Retina (tissue), 1 donor: ENCODE results near the gene MAP7.

Experiments
- DNase-seq: peaks from one replicate; pipeline ENCODE4 v3.0.0-alpha.2; 2016

MAP7 gene

GRCh38 chr6:136370988-136371728 lies 179.1 kb downstream of the MAP7 start:
- no peak for DNase-seq

GRCh38 chr6:136365776-136366354 lies 184.4 kb downstream of the MAP7 start:
- DNase-seq, result no peak

- DNase-seq, result no peak
Observed at GRCh38 chr6:136362421-136363356, 187.5 kb downstream of the MAP7 start.

GRCh38 chr6:136361787-136362186 lies 188.4 kb downstream of the MAP7 start:
- DNase-seq, result no peak

GRCh38 chr6:136360783-136361182 lies 189.4 kb downstream of the MAP7 start:
- DNase-seq, result no peak

- no peak for DNase-seq
Observed at GRCh38 chr6:136359851-136360250, 190.4 kb downstream of the MAP7 start.

GRCh38 chr6:136351518-136352110 lies 198.6 kb downstream of the MAP7 start:
- no peak for DNase-seq

GRCh38 chr6:136350914-136351313 lies 199.3 kb downstream of the MAP7 start:
- no peak for DNase-seq

- DNase-seq, result no peak
Observed at GRCh38 chr6:136347847-136348246, 202.4 kb downstream of the MAP7 start.

- DNase-seq, result no peak
Observed at GRCh38 chr6:136345145-136345544, 205.1 kb downstream of the MAP7 start.

- no peak for DNase-seq
Observed at GRCh38 chr6:136344420-136344819, 205.8 kb downstream of the MAP7 start.

GRCh38 chr6:136343700-136344099 lies 206.5 kb downstream of the MAP7 start:
- no peak for DNase-seq

- no peak for DNase-seq
Observed at GRCh38 chr6:136343275-136343674, 206.9 kb downstream of the MAP7 start.

- DNase-seq, result no peak
Observed at GRCh38 chr6:136341967-136342366, 208.3 kb downstream of the MAP7 start.

- DNase-seq, result no peak
Observed at GRCh38 chr6:136341367-136341766, 208.9 kb downstream of the MAP7 start.

GRCh38 chr6:136338486-136338885 lies 211.7 kb downstream of the MAP7 start:
- DNase-seq, result no peak

GRCh38 chr6:136337606-136338005 lies 212.6 kb downstream of the MAP7 start:
- DNase-seq, result no peak

GRCh38 chr6:136337121-136337520 lies 213.1 kb downstream of the MAP7 start:
- DNase-seq, result no peak

GRCh38 chr6:136335736-136336363 lies 214.4 kb downstream of the MAP7 start:
- DNase-seq, result no peak

GRCh38 chr6:136334853-136335252 lies 215.4 kb downstream of the MAP7 start:
- no peak for DNase-seq

- DNase-seq, result no peak
Observed at GRCh38 chr6:136334465-136334846, 215.8 kb downstream of the MAP7 start.

- no peak for DNase-seq
Observed at GRCh38 chr6:136333824-136334464, 216.3 kb downstream of the MAP7 start.
